Vagina (tissue), 2 donors: ENCODE results near the gene SHTN1.

Source experiments
- POLR2A ChIP-seq, 2 donors: fragments of 450-650 bp; IDR thresholded peaks; one replicate each; pipeline ENCODE4 v1.6.1; 2017; ENCODE audit warnings: antibody characterized with exemption in 2 of 2, mild to moderate bottlenecking in 2 of 2, moderate library complexity in 2 of 2
- POLR2AphosphoS5 ChIP-seq, 2 donors: sonication (generic); formaldehyde crosslinking; IDR thresholded peaks; one replicate each; pipeline ENCODE4 v1.9.0; 2017; ENCODE audit warnings: antibody characterized with exemption in 2 of 2, mild to moderate bottlenecking in 2 of 2, low read depth in 1 of 2; ENCODE audit not compliant: insufficient read depth in 1 of 2
- TF ChIP-seq, protein P1 (sequence below), 3 experiments: fragments of 450-650 bp in 2 of 3; fragments of 200-600 bp in 1 of 3; sonication (generic) in 1 of 3; IDR thresholded peaks; one replicate each; pipeline ENCODE4 v1.5.1; 2017 to 2019; ENCODE audit warnings: antibody characterized with exemption in 3 of 3, mild to moderate bottlenecking in 2 of 3, moderate library complexity in 2 of 3

GRCh38 chr10:116852246-116852645 lies 152.7 kb downstream of the SHTN1 start:
- no peak for TF ChIP-seq POLR2AphosphoS5 (IDR thresholded peaks at IDR 0.05; ENCODE audit: insufficient read depth in 1 of 2, low read depth in 1 of 2)
- TF ChIP-seq, protein P1, sequence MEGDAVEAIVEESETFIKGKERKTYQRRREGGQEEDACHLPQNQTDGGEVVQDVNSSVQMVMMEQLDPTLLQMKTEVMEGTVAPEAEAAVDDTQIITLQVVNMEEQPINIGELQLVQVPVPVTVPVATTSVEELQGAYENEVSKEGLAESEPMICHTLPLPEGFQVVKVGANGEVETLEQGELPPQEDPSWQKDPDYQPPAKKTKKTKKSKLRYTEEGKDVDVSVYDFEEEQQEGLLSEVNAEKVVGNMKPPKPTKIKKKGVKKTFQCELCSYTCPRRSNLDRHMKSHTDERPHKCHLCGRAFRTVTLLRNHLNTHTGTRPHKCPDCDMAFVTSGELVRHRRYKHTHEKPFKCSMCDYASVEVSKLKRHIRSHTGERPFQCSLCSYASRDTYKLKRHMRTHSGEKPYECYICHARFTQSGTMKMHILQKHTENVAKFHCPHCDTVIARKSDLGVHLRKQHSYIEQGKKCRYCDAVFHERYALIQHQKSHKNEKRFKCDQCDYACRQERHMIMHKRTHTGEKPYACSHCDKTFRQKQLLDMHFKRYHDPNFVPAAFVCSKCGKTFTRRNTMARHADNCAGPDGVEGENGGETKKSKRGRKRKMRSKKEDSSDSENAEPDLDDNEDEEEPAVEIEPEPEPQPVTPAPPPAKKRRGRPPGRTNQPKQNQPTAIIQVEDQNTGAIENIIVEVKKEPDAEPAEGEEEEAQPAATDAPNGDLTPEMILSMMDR (IDR thresholded peaks at IDR 0.05): no peak
- TF ChIP-seq POLR2A (IDR thresholded peaks at IDR 0.05): no peak
